HCT116 (cell line): Measurements from ENCODE around the gene CSHL1.

ENCODE experiments used
- EZH2phosphoT487 ChIP-seq: fragments of 200-600 bp; IDR thresholded peaks from 2 replicates; pipeline ENCODE4 v1.6.1; 2018; ENCODE audit warnings: antibody characterized with exemption, borderline replicate concordance
- JUND ChIP-seq: IDR thresholded peaks from 2 replicates; pipeline ENCODE4 v1.6.1; 2012
- POLR2A ChIP-seq: IDR thresholded peaks from 2 replicates; pipeline ENCODE4 v1.7.0; 2011; ENCODE audit warnings: borderline replicate concordance; ENCODE audit not compliant: insufficient read depth, insufficient read length; ENCODE audit errors: extremely low read depth
- ZFX ChIP-seq: fragments of 450-650 bp; IDR thresholded peaks from 2 replicates; pipeline ENCODE4 v1.6.1; 2017
- TF ChIP-seq, protein P1 (sequence below), 3 experiments: fragments of 200-600 bp in 1 of 3; sonication (generic) in 1 of 3; IDR thresholded peaks in 2 of 3; conservative IDR thresholded peaks in 1 of 3; 2 replicates each; pipeline ENCODE4 v1.5.1; 2012 to 2017; ENCODE audit warnings: low read depth in 2 of 3, low read length in 2 of 3, antibody characterized with exemption in 1 of 3, borderline replicate concordance in 1 of 3, control low read depth in 1 of 3, mild to moderate bottlenecking in 1 of 3, mixed read lengths in 1 of 3, mixed run types in 1 of 3, moderate library complexity in 1 of 3; ENCODE audit not compliant: insufficient read depth in 1 of 3

DNA sequence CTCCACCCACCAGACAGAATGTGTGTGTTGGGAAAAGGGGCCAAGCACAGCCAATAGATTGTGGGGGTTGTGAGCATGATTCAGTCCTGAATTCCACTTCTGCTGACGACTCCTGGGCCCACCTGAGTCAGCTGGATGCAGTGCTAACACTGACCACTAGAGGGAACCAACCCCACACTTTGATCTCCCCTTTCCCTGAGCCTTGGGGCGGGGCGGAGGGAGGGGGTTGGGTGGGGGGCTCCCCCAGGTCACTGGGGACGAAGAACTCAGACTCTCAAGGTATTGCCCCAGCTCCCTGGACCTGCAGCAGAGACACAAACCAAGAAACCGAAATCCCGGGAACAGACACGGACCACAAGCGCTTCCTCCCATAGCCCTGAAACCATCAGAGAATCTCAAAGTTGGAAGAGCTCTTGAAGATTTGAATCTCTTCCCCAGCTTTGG lies 621 bp upstream of the CSHL1 start:
- TF ChIP-seq EZH2phosphoT487, result no peak
- TF ChIP-seq, protein P1, sequence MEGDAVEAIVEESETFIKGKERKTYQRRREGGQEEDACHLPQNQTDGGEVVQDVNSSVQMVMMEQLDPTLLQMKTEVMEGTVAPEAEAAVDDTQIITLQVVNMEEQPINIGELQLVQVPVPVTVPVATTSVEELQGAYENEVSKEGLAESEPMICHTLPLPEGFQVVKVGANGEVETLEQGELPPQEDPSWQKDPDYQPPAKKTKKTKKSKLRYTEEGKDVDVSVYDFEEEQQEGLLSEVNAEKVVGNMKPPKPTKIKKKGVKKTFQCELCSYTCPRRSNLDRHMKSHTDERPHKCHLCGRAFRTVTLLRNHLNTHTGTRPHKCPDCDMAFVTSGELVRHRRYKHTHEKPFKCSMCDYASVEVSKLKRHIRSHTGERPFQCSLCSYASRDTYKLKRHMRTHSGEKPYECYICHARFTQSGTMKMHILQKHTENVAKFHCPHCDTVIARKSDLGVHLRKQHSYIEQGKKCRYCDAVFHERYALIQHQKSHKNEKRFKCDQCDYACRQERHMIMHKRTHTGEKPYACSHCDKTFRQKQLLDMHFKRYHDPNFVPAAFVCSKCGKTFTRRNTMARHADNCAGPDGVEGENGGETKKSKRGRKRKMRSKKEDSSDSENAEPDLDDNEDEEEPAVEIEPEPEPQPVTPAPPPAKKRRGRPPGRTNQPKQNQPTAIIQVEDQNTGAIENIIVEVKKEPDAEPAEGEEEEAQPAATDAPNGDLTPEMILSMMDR (IDR thresholded peaks at IDR 0.05 in 2 of 3, conservative IDR thresholded peaks at IDR 0.05 in 1 of 3; ENCODE audit: borderline replicate concordance in 1 of 3, insufficient read depth in 1 of 3, low read depth in 2 of 3, low read length in 2 of 3), result peak; percentile 57 to 78 (median 59); a peak in 4 of 6 replicates
- TF ChIP-seq POLR2A, result no peak
- TF ChIP-seq JUND, result no peak
- no peak for TF ChIP-seq ZFX
